Erythroblast (primary cell): ENCODE results near the gene PRKCE.

Source experiments
- GATA1 ChIP-seq: IDR thresholded peaks from 2 replicates; pipeline ENCODE4 v1.6.1; 2011; ENCODE audit warnings: low read depth, mild to moderate bottlenecking, control low read depth, low read length, moderate library complexity
- POLR2A ChIP-seq: IDR thresholded peaks from 2 replicates; pipeline ENCODE4 v1.6.1; 2011; ENCODE audit warnings: mild to moderate bottlenecking, low read length

DNA sequence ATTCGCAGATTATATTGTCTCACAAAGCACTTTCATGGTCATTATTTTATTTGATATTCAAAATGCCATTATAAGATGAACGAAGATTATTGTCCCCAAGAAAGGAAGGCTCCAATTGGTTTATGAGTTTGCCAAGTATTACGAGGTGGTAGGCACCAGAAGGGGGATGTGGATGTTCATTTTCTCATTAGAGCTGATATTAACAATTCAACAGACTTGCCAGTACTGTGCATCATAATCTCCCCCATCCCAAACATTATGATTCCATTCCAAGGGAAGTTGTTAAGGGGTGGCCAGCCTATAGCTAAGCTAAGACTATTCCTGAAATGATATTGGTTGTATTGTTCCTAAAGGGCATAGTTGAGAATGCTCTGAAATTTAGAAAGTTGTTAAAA, 257.7 kb downstream of the PRKCE start:
- TF ChIP-seq POLR2A (no peak), GATA1 (no peak)
